HG03196 (cell line): ENCODE results near the gene CCDC92B.
"Not testable (repeated sequence)": the region's sequence is repeated elsewhere in the genome, so short reads cannot be mapped to it uniquely, and the experiment has no call there.

Experiments
- ATAC-seq: cut with Tn5 transposase; IDR thresholded peaks from one replicate; pipeline ENCODE4 v1.9.1; 2021; ENCODE audit not compliant: unreplicated experiment

CCDC92B gene

GRCh38 chr17:2749058-2749783 lies at the start of gene CCDC92B:
CCDC92B (minus strand) TSS chr17:2749652; CDS start chr17:2735145, 14,507 bp downstream.
- ATAC-seq, result no peak

- no peak for ATAC-seq
Observed at GRCh38 chr17:2798678-2799077, 49.2 kb upstream of the CCDC92B start.

GRCh38 chr17:2798188-2798587 lies 48.7 kb upstream of the CCDC92B start:
- no peak for ATAC-seq

DNA sequence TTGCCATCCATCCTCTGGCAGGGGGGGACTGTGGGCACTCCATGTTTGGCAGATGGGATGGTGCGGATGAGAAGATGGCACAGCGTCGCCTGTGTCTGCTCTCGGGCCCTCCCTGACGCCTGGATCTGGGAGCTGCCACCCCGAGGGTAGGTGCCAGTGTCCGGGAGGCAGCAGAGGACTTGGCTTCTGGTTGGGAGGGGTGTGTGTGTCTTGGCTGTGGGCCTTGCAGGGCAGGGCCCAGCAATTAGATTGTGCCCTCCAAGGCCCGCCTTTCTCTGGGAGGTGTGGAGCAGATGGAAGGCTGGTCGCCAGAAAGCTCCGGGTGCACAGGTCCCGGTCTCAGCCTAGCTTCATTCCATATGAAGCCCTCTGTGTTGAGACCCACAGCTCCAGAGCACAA lies 48.2 kb upstream of the CCDC92B start:
- no peak for ATAC-seq

DNA sequence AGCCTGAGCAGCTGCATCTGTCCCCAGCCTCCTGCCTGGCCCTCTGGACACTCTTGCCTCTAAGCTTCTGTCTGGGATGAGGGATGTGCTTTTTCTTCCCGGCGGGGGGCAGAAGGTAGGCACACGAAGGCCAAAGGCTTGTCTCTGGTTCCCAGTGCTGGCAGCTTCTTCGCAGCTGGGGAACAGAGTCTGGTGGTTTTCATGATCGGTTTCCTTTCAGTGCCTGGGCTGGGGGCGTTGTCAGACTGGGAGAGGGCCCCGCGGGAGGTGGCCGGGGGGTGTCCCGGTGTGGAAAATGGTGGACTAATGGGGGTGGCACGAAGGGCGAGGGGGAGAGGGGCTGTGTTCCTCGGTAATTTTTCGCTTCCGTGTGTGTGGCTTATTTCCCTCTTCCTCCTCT lies 47.8 kb upstream of the CCDC92B start:
- ATAC-seq, result no peak

DNA sequence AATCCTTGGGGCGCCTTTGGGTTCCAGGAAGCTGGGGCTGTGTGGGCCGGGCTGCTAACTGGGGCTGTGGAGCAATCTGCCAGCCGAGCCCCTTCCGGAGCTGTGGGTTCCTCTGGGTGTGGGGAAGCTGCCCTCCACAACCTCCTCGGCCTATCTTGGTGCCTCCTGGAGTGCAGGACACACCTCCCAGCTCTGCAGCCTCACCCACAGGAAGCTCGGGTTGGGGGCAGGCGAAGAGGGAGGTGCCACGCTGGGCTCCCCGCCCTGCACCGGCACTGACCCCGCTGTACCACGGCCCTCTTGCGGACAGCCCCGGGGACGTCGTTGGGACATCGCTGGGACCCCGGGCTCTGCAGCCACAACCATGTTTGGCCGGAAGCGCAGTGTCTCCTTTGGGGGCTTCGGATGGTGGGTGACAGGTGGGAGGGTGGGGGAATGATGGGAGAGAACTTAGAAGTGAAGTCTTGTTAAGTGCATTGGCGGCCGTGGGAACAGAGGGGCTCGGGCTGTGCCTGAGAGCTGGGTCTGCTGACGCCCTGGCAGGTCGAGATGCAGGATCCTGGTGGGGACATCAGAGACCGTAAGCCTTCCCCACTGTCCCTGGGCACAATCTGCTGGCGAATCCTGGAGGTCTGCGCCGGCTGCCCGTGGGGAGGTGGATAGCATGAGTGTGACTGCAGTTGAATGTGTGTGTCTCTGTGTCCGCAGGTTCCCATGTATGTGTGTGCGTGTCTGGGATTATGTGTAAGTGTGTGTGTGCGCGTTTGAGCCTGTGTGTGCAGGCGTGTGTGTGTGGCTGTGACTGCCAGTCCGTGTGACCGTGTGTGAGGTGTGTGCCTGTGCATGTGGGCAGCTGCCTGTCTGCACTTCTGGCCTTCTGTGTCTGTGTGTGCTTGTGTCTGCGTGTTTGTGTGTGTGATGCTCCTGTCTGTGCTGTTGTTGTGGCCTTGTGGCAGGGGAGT lies 47.0 kb upstream of the CCDC92B start, which contains the start of gene RAP1GAP2:
Gene RAP1GAP2, plus strand, starts transcription at position 275 of the 962 bp plus-strand sequence. Its CDS starts 90 bp downstream, at position 365.
- ATAC-seq, result no peak

GRCh38 chr17:2795441-2796163 lies 46.1 kb upstream of the CCDC92B start:
- no peak for ATAC-seq

GRCh38 chr17:2794111-2794803 lies 44.8 kb upstream of the CCDC92B start:
- no peak for ATAC-seq

- ATAC-seq, result no peak
Observed at GRCh38 chr17:2792366-2793169, 43.1 kb upstream of the CCDC92B start.

- ATAC-seq, result no peak
Observed at GRCh38 chr17:2789700-2790099, 40.2 kb upstream of the CCDC92B start.

DNA sequence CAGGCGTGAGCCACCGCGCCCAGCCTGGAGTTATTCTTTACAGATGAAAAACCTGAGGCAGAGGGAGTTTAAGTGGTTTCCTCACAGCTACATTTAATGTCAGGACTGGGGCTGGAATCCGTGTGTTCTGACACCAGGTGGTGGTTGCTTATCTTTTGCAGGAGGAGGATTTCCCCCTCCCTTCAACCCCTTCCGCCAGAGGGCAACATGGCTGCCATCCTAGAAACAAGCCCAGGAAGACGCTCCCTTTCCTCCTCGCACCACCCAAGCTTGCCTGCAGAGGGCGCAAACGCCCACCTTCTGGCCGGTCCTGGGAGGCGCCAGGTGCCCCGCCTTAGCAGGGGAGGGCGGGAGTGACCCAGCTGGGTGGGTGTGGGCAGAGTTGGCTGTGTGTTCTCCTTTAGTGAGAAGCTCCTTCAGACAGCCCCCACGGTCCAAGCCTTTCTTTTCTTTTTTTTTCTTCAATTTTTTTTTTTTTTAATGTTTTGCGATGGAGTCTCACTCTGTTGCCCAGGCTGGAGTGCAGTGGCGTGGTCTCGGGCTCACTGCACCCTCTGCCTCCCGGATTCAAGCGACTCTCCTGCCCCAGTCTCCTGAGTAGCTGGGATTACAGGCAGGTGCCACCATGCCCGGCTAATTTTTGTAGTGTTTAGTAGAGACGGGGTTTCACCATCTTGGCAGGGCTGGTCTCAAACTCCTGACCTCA lies 36.9 kb upstream of the CCDC92B start:
- ATAC-seq, result peak; percentile 74

DNA sequence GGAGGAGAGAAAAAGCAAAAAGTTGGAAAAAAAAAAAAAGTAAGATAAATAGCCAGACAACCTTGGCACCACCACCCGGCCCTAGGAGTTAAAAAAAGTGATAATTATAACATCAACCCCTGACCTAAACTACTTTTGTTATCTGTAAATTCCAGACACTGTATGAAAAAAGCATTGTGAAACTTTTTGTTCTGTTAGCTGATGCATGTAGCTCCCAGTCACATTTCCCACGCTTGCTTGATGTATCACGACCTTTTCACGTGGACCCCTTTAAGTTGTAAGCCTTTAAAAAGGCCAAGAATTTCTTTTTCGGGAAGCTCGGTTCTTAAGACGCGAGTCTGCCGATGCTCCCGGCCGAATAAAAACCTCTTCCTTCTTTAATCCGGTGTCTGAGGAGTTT lies 35.9 kb upstream of the CCDC92B start:
- not testable (repeated sequence) for ATAC-seq

GRCh38 chr17:2784864-2785263 lies 35.4 kb upstream of the CCDC92B start:
- no peak for ATAC-seq

DNA sequence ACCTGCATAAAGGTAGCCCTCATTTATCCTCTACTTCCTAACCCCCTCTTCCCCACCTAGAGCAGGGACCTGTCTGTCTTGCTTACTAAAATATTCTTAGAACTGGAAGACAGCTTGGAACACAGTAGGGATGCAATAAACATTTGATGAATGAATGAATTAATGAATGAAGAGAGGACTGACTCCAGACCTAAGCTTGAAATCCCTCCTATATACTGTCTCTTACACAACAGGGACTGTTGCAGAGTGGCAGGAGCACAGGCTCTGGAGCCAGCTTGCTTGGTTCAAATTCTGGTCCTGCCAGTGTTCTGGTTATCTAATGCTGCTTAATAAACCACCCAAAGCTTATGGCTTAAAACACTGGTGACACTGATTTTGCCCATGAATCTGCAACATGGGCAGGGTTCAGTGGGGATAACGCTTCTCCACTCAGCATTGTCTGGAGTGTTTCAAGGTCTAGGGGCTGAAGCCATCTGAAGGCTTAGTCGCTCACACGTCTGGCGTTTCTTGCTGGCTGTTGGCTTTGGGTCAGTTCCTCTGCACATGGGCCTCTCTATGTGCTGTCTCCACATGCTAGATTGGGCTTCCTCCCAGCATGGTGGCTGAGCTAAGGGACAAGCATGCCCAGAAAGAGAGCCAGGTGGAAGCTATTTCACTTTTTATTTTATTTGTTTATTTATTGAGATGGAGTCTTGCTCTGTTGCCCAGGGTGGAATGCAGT lies 34.0 kb upstream of the CCDC92B start:
- no peak for ATAC-seq

DNA sequence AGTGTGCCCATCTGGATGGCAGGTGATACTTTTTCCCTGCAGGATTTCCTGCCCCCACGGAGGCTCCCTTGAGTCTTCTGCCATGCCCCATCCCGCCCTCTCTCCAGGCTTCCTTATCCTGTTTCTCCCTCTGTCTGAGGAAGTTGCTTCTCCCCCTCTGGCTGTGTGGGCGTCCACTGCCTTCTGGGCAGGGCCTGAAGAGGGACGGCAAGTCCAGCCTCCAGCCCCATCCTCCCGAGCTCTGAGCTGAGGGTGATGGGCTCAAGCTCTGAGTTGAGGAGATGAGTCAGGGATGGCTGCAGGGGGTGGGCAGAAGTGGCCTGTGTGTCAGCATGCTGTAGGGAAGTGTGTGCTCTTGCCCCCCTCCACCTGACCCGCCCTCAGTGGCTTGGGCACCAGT lies 32.6 kb upstream of the CCDC92B start:
- no peak for ATAC-seq

GRCh38 chr17:2781598-2781997 lies 32.1 kb upstream of the CCDC92B start:
- not testable (repeated sequence) for ATAC-seq

DNA sequence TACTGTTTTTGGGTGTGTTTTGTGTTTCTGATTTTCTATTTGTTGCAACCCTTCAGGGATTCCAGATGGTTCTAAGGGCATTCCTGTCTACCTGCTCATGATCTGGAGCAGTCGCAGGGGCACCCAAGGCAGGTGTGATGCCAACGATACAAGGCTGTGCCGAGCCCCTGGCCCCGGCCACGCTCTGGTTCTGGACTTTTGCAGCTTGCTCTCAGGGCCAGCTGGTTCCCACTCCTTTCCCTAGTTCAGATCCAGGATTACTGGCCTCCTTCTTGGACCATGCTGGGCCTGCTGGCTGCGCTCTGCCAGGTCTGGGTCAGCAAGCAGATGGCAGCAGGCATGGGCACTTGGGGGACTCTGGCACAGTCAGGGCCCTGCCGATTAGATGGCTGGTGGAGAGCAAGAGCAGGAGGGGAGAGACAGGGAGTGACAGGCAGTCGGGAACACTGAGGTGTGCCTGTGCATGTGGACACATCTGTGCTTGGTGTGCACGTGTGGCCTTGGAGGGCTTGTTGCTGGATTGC lies 31.5 kb upstream of the CCDC92B start:
- no peak for ATAC-seq

- ATAC-seq, result no peak
Observed at GRCh38 chr17:2780256-2780655, 30.8 kb upstream of the CCDC92B start.
